GM13976 (cell line): ENCODE measurements around the gene TIAM2.
"Not testable (repeated sequence)": the region's sequence is repeated elsewhere in the genome, so short reads cannot be mapped to it uniquely, and the experiment has no call there.

Source experiments
- DNase-seq: peaks from one replicate; pipeline ENCODE4 v3.0.0; 2012; ENCODE audit warnings: low spot score
- CTCF ChIP-seq: IDR thresholded peaks from 2 replicates; pipeline ENCODE4 v1.5.1; 2012; ENCODE audit warnings: borderline replicate concordance, mild to moderate bottlenecking; ENCODE audit not compliant: insufficient read depth; ENCODE audit errors: extremely low read depth, missing control alignments, control extremely low read depth
- in situ Hi-C: fragments of 300-500 bp; cut with MboI; formaldehyde crosslinking; loops from one replicate; pipeline ENCODE4 v1.12.0; 2022; ENCODE audit warnings: low sequenced_read_pairs, mixed read lengths, inconsistent platforms; ENCODE audit not compliant: unreplicated experiment

Gene TIAM2

DNA sequence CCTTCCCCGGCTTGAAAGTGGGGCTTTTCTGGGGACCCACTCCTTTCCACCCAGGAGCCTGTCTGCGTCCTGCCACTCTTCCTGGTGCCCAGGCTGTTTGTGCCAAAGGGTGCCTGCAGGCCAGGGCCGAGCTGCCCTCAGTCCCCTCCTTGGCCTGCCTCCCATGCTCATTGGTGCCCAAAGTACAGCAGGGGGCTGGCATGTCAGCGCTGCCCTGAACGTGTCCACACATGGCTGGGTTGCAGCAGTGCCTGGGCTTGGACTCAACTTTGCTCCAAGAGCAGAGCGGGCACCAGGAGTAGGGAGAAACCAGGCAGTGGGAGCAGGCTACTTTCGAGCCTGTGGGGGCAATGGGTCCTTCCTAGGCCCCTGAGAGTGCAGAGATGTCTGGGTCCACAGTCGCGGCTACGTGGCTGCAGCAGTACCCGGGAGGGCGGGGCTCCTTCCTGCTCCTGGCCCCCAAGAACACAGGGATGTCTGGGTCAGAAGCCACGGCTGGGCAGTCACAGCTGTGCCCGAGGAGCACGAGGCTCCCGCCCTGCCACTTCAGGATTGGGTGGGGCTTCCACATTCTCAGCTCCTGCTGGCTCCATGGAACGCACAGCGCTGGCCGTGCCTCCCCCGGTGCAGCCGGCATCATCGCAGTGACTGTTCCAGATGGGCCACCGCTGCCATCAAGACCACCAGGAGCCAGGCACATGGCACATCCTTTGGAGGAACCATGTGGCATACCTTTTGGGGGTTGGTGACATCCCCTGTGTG lies 218.7 kb downstream of the TIAM2 start:
- no peak for DNase-seq
- in situ Hi-C loops, result no loop called here
- TF ChIP-seq CTCF, result no peak

- in situ Hi-C loops, result no loop called here
- DNase-seq, result no peak
Observed at GRCh38 chr6:155215906-155216305, 220.8 kb downstream of the TIAM2 start.

DNA sequence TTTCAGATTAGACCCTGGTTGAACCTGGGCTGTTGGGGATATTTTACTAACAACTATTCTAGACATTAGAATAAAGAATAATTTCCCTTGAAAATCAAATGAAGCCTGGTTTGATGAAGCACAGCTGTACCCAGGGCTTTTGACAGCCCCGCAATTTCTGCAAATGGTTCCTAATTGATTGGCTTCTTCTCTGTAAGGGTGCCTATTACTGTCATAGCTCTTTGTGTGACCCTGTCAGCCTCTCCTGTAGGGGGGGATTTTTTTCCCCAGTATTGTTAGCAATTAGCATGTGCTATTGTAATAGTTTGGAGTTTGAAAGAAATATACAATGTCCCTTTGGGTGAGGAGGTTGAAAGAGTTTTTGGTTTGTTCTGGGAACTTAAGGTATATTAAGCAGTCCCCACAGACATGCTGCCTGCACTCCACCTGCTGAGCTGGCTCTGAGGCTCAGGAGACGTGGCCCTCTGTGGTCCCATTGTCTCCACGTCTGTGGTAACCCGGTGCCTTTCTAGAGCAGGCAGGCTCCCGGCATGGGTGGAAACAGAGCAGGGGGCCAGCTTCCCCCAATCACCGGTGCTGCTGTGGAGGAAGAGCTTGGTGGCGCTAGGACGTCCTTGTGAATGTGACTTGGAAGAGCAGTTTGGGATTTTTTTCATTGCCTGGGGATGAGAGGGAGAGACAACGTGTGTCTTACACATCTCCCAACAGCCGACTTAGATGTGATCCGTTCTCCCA lies 221.4 kb downstream of the TIAM2 start:
- TF ChIP-seq CTCF, result no peak
- no peak for DNase-seq
- in situ Hi-C loops, result no loop called here

More at GRCh38 chr6:155215906-155216305, 220.8 kb downstream of the TIAM2 start:
- TF ChIP-seq CTCF, result no peak

DNA sequence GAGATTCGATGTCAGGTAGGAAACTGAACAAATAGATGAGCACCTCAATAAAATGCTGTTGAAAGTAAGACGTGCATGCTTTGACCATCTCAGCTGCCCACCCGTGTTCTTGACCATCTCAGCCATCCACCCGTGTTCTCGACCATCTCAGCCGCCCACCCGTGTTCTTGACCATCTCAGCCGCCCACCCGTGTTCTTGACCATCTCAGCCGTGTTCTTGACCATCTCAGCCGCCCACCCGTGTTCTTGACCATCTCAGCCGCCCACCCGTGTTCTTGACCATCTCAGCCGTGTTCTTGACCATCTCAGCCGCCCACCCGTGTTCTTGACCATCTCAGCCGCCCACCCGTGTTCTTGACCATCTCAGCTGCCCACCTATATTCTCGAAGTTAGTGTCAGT lies 223.6 kb downstream of the TIAM2 start:
- in situ Hi-C loops, DNase-seq: not testable (repeated sequence)

- in situ Hi-C loops, result no loop called here
- no peak for DNase-seq
Observed at GRCh38 chr6:155219299-155219698, 224.2 kb downstream of the TIAM2 start.

DNA sequence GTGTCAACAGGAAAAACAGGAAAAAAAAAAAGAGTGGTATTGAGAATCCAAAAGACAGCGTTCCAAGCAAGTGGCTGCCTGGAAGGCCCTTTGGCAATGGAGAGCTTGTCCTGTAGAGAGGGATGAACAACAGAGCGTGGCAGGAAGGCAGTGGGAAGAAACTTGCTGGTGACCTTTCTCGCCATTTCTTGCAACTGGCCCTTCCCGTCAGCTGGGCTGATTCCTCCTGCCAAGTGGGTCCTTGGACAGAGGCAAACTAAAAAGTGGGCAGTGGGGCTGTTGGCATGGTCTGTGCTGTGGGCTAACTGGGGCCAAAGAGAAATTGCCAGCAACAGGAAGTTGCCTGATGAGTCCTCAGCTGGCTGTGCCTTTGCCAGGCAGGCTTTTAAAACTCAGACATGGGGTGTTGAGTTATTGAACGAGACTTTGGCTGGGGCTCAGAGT lies 224.8 kb downstream of the TIAM2 start:
- in situ Hi-C loops, result no loop called here
- no peak for DNase-seq
- no peak for TF ChIP-seq CTCF

More at GRCh38 chr6:155219299-155219698, 224.2 kb downstream of the TIAM2 start:
- no peak for TF ChIP-seq CTCF

- TF ChIP-seq CTCF, result no peak
- in situ Hi-C loops, result no loop called here
Observed at GRCh38 chr6:155221086-155221485, 226.0 kb downstream of the TIAM2 start.

More at GRCh38 chr6:155221086-155221485, 226.0 kb downstream of the TIAM2 start:
- no peak for DNase-seq
